ENCODE results near the gene BHLHA15. TPM values are rescaled to one million over a fixed set of nuclear protein-coding genes. Genes with fewer than 3 reads are reported as not detected.

The BHLHA15 gene
- total and polyA plus RNA-seq, 3 donors from 2014 or later = 0.50 to 2.4 TPM; not detected in 1

DNA sequence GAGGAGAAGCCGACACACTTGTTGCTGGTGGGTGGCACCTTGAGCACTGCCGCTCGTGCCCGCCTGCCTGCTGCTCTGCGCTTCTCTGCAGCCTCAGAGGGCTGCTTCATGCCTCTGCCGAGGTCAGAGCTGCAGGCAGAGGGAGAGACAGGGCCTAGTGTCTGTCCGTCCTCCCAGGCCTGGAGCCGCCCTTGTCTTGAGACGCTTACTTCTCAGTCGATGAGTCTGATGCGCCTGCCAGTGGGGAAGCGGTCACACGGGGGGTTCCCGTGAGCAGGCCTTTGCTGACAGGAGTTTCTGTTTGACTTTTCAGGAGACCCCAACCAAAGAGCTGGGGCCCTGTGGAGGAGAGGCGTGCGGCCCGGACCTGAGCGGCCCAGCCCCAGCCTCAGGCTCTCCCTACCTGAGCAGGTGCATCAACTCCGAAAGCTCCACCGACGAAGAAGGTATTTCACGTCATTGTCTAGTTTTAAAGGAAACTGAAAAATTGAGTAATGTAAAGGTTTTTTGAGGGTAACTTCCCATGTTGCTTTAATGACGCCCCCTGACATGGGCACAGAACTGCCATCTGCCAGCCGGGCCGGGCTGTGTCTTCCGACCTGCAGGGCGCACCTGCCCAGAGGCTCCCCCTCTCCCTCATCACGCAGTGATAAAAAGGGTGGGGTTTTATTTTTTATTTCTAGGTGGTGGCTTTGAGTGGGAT, 7.8 kb upstream of the BHLHA15 start:
- DNase-seq = no peak
- intact Hi-C loops (cut with DNase I; ENCODE audit: low total_unique reads) = no loop called here
- 92 to 95% methylated on average over 18 to 28 of the region's 28 CpGs for WGBS, 2 donors
- H3K4me3 ChIP-seq = no peak overlapping the region
- TF ChIP-seq, protein P1, sequence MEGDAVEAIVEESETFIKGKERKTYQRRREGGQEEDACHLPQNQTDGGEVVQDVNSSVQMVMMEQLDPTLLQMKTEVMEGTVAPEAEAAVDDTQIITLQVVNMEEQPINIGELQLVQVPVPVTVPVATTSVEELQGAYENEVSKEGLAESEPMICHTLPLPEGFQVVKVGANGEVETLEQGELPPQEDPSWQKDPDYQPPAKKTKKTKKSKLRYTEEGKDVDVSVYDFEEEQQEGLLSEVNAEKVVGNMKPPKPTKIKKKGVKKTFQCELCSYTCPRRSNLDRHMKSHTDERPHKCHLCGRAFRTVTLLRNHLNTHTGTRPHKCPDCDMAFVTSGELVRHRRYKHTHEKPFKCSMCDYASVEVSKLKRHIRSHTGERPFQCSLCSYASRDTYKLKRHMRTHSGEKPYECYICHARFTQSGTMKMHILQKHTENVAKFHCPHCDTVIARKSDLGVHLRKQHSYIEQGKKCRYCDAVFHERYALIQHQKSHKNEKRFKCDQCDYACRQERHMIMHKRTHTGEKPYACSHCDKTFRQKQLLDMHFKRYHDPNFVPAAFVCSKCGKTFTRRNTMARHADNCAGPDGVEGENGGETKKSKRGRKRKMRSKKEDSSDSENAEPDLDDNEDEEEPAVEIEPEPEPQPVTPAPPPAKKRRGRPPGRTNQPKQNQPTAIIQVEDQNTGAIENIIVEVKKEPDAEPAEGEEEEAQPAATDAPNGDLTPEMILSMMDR (IDR thresholded peaks at IDR 0.05) = no peak
- no peak for TF ChIP-seq POLR2A (IDR thresholded peaks at IDR 0.05)
- H3K9me3 ChIP-seq = no peaks in the 10 kb centered on the region
- no peaks in the 10 kb centered on the region for H3K36me3 ChIP-seq (ENCODE audit: low read depth, missing control alignments)
- H3K4me1 ChIP-seq = no peaks in the 10 kb centered on the region
- H3K27ac ChIP-seq = no peak overlapping the region
- H3K27me3 ChIP-seq = no peaks in the 10 kb centered on the region

DNA sequence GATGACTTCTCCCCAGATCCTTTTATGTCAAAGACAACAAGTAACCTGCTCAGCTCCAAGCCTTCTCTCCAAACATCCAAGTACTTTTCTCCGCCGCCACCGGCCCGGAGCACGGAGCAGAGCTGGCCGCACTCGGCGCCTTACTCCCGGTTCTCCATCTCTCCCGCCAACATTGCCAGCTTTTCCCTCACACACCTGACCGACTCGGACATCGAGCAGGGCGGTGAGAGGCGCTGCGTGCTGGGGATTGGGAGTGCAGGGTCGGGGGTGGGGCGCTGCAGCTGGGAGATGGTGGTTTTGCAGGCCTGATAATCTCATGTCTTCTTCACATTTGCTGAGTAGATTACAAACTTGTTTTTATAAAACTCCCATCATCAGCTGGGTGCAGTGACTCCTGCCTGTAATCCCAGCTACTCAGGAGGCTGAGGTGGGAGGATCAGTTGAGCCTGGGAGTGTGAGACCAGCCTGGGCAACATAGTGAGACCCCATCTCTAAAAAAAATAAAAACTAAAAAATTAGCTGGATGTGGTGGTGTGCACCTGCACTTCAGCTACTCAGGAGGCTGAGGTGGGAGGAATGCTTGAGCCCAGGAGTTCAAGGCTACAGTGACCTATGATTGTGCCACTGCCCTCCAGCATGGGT, 7.2 kb upstream of the BHLHA15 start:
- no peak overlapping the region for H3K27ac ChIP-seq
- no peak overlapping the region for H3K4me3 ChIP-seq
- no peaks in the 10 kb centered on the region for H3K36me3 ChIP-seq (ENCODE audit: low read depth, missing control alignments)
- 93 to 95% methylated on average over 18 of the region's 18 CpGs for WGBS, 2 donors
- TF ChIP-seq POLR2A (IDR thresholded peaks at IDR 0.05) = no peak
- TF ChIP-seq, protein P1 (IDR thresholded peaks at IDR 0.05) = no peak
- no peaks in the 10 kb centered on the region for H3K27me3 ChIP-seq
- intact Hi-C loops (cut with DNase I; ENCODE audit: low total_unique reads) = no loop called here
- no peak for DNase-seq
- no peaks in the 10 kb centered on the region for H3K4me1 ChIP-seq
- H3K9me3 ChIP-seq = no peaks in the 10 kb centered on the region

DNA sequence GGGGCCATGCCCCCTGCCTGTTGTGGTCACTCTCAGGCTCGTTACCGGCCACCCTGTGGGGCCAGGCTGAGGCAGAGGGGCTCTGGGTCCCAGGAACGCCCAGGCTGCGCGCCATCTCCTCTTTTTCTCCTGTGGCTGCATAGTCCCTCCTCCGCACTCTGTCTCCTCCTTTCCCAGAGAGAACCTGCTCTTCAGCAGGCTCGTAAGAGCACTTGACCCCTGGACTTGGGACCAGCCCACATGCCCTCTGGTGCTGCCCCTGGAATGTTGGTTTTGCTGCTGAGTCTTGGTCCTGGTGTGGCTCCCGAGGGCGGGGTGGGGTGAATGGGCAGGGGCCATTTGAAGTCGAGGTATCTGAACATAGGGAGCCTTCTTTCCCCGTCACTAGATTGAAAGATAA, 6.6 kb upstream of the BHLHA15 start:
- WGBS, 2 donors = 84 to 88% methylated on average over 11 of the region's 11 CpGs
- TF ChIP-seq POLR2A (IDR thresholded peaks at IDR 0.05) = no peak
- TF ChIP-seq, protein P1 (IDR thresholded peaks at IDR 0.05) = no peak
- no peak for DNase-seq

DNA sequence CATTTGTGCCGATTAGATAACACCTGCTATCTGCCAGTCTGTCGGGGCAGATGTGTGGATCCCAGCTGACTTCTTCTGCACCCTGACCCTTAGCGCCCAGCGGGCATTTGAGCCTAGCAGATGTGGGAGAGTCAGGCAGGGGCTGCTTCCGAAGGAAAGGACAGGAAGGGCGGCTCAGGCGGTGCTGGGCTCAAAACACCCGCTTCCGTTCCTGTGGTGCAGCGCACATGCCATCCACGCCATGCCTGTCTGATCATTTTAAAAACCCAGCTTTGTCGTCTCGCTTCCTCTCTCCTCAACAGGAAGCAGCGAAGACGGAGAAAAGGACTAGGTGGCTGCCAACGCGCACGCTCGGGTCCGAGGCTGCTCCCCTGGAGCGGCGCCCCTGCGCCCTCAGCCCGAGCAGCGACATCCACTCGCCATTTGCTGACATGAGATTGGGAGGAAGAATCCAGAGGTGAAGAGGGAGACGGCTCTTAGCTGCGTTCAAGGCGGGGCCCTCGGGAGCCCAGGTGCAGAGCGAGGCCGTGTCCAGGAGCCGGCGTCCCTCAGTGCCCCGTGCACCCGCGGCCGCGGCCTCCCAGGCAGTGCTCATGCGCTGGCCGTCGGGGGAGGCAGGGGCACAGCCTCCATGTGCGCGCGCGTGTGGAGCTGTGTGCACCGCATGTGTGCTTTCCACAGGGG, 5.9 kb upstream of the BHLHA15 start:
- TF ChIP-seq, protein P1 (IDR thresholded peaks at IDR 0.05) = no peak
- TF ChIP-seq POLR2A (IDR thresholded peaks at IDR 0.05) = no peak
- intact Hi-C loops (cut with DNase I; ENCODE audit: low total_unique reads) = no loop called here
- Histone ChIP-seq H3K4me3 (no peak overlapping the region), H3K4me1 (no peaks in the 10 kb centered on the region), H3K9me3 (no peaks in the 10 kb centered on the region), H3K27me3 (no peaks in the 10 kb centered on the region), H3K27ac (no peak overlapping the region), H3K36me3 (ENCODE audit: low read depth, missing control alignments) (no peaks in the 10 kb centered on the region)
- WGBS, 2 donors = 56 to 80% methylated on average over 34 to 47 of the region's 47 CpGs
- no peak for DNase-seq

More for the DNA sequence above, 6.6 kb upstream of the BHLHA15 start:
- no peaks in the 10 kb centered on the region for H3K4me1 ChIP-seq
- H3K4me3 ChIP-seq = no peak overlapping the region
- no peaks in the 10 kb centered on the region for H3K9me3 ChIP-seq
- no peaks in the 10 kb centered on the region for H3K36me3 ChIP-seq (ENCODE audit: low read depth, missing control alignments)
- no peaks in the 10 kb centered on the region for H3K27me3 ChIP-seq
- intact Hi-C loops (cut with DNase I; ENCODE audit: low total_unique reads) = no loop called here
- no peak overlapping the region for H3K27ac ChIP-seq
